GM12891 (cell line): ENCODE data around the gene TNS3.

Experiments used
- DNase-seq: peaks from one replicate; pipeline ENCODE4 v3.0.0; 2011; ENCODE audit warnings: low spot score; ENCODE audit not compliant: insufficient read length
- FAIRE-seq: peaks from 2 replicates; lab custom pipeline; 2011; peaks lifted over from hg19 to GRCh38; lab: Jason Lieb, UNC
- PAX5 ChIP-seq: IDR thresholded peaks from 2 replicates; pipeline ENCODE4 v1.6.1; 2011; ENCODE audit warnings: low read length, moderate library complexity, mild to moderate bottlenecking; ENCODE audit not compliant: insufficient read depth, severe bottlenecking
- POLR2A ChIP-seq: IDR thresholded peaks from 2 replicates; pipeline ENCODE4 v1.6.1; 2011; ENCODE audit warnings: low read depth, low read length, control low read depth
- POLR2AphosphoS5 ChIP-seq: IDR thresholded peaks from 2 replicates; pipeline ENCODE4 v1.6.1; 2011; ENCODE audit warnings: low read depth, low read length, control low read depth
- POU2F2 ChIP-seq: IDR thresholded peaks from 2 replicates; pipeline ENCODE4 v1.6.1; 2011; ENCODE audit warnings: low read depth, mild to moderate bottlenecking, control low read depth, low read length, moderate library complexity
- SPI1 ChIP-seq: IDR thresholded peaks from 2 replicates; pipeline ENCODE4 v1.6.1; 2011; ENCODE audit warnings: low read depth, low read length, control low read depth
- TAF1 ChIP-seq: IDR thresholded peaks from 2 replicates; pipeline ENCODE4 v1.6.1; 2011; ENCODE audit warnings: low read depth, low read length, control low read depth

TNS3 gene

DNA sequence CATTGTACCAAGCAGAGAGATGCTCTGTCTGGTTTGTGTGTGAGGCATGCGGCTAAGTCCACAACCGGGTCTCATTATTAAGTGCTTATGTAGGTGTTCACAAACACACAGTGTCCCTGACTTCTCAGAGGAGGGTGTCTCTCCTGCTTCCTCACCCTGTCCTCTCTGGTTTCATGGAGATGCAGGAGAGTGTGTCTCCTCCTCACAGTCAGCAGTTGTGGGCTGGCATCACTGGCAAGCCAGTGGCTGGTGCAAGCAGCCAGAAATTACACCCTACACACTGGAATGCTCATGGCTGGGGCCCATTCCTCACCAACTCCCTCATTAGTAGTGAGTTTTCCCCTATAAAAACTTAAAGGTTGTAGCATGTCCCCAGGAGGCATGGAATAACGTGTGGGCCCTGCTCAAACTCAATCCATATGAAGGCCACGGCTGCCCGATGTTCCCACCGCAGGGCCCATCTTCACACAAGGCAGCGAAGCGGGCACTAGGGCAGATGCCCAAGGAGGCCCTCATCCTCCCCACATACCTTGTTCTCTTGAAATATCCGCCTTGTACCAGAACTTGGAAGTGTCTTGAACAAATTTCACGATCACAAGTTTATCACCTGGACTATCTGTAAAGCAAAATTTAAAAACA lies 280.1 kb downstream of the TNS3 start:
- TF ChIP-seq TAF1 (no peak), POLR2A (no peak), POU2F2 (no peak), SPI1 (no peak), PAX5 (no peak), POLR2AphosphoS5 (no peak)
- no peak for FAIRE-seq
- no peak for DNase-seq

DNA sequence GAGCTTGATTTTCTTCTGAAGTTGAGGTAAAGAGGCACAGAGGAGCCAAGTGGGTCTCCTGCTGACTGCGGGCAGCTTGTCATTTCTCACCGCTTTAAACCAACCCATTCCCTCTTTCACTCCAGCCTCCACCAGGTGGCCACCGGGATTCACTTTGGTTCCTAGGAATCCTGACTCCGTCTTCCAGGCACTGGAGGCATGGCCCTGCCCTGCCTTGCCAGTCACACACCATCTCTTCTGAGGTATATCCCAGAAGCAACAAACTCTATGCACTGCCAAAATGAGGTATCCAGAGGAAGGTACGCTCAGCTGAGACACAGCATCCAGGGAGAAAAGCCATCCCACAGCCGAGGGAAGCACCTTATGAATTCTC lies 280.8 kb downstream of the TNS3 start:
- no peak for FAIRE-seq
- no peak for DNase-seq
- no peak for TF ChIP-seq TAF1
- no peak for TF ChIP-seq POLR2A
- no peak for TF ChIP-seq POU2F2
- TF ChIP-seq SPI1, result no peak
- no peak for TF ChIP-seq PAX5
- no peak for TF ChIP-seq POLR2AphosphoS5

DNA sequence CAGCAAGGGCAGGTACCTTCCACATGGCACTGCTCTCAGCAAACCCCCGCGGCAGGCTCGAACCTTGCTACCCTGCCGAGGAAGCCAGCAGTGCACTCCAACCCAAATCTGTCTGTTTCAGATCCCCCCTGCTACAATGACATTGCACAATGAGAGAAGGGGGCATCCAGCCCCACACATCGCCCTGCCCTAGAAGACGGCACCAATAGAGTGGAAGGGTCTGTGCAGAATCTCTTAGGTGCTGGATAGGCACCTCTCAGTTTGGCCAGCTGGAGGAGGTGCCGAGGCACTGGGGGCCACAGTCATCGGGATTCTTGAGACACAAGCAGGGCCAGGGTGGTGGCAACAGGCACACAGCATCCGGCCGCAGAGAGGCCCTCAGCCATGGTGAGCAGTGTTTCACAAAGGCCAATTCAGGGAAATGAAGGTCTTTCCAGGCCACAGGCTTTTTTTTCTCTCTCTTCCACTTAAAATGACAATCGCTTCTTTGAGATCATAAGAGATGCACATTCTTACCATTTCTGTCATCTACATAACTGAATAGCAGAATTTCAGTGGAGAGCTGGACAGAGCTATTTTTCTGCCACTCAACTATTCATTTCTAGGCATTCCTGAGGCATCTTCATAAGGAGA lies 281.3 kb downstream of the TNS3 start:
- FAIRE-seq (no peak), DNase-seq (no peak)
- TF ChIP-seq POLR2A (no peak), PAX5 (no peak), SPI1 (no peak), POU2F2 (no peak), TAF1 (no peak), POLR2AphosphoS5 (no peak)

DNA sequence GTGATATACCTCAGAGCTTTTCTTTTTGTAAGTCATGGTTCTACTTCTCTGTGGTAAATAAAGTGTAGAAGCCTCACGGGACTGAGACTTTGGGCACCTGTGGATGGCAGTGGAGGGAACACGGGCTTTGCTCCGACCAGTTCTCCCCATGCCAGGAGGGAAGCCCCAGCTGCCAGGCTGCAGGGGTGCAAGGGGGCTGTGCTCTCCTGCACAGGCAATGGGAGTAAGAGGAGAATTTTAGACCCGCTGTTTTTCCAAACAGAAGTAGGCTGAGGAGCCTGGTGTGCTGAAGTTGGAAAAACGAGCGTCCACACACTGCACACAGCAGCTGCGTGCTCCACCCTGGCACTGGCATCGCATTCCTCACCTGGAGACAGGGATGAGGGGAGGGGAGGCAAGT lies 282.4 kb downstream of the TNS3 start:
- no peak for DNase-seq
- TF ChIP-seq POU2F2, result no peak
- TF ChIP-seq PAX5, result no peak
- TF ChIP-seq SPI1, result no peak
- no peak for TF ChIP-seq POLR2AphosphoS5
- no peak for TF ChIP-seq TAF1
- no peak for TF ChIP-seq POLR2A
- no peak for FAIRE-seq

DNA sequence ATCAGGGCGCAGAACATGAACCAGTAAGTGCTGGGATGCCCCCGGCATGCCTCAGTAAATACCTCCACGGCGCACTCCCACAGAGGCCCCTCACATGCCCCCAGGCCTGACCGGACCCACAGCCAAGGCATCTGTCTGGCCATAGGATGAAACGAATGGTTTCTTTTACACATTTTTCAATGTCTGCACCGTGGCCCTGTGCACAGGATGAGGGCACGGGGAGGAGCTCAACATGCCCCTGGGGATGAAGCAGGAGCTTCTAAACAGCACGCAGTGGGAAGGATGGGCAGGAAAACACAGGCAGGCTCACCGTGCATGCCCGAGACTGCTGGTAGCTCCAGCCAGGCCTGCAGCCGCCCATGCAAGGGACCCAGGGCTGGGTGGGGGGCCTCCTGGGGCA lies 283.3 kb downstream of the TNS3 start:
- no peak for TF ChIP-seq TAF1
- TF ChIP-seq SPI1, result no peak
- TF ChIP-seq PAX5, result no peak
- no peak for TF ChIP-seq POLR2AphosphoS5
- TF ChIP-seq POLR2A, result no peak
- no peak for TF ChIP-seq POU2F2
- no peak for DNase-seq
- FAIRE-seq, result no peak

DNA sequence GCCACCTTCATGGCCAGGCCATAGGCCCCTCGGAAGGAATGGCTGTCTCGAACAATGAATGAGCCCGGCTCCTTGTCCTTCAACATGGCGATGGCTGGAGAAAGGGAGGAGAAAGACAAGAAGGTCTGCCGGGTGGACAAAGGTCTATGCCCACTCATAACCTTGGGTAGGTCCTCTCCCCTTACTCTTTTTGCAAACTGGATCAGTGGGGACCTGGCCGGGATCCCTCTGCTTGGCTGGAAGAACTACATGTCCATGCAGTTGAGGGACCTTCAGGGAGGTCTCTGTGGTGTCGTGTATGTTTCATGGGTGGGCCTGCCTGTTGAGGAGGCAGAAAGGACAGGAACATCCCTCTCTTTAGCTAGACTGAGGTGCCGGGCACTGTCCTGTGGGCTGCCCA lies 284.8 kb downstream of the TNS3 start:
- DNase-seq (no peak), FAIRE-seq (no peak)
- TF ChIP-seq PAX5, result no peak
- TF ChIP-seq SPI1, result no peak
- TF ChIP-seq POU2F2, result no peak
- no peak for TF ChIP-seq POLR2A
- no peak for TF ChIP-seq POLR2AphosphoS5
- no peak for TF ChIP-seq TAF1

DNA sequence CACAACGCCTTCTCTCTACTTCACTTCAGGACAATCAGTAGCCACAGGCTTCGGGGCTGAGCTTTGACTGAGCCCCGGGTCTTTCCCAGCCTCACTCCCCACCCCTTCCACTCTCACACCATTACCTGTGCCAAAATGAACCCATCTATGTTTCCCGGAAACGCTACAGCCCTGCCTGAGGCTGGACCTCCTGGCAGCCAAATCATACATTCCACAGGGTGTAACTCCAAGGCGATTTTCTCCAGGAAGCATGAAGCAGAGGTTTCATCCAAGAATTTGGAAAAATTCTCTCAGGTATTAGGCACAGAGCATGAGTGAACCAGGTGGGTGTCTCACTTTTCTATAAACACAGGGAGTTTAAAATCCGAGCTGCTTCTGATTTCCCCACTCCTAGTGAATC lies 286.3 kb downstream of the TNS3 start:
- DNase-seq, result no peak
- TF ChIP-seq PAX5 (no peak), TAF1 (no peak), SPI1 (no peak), POLR2AphosphoS5 (no peak), POU2F2 (no peak), POLR2A (no peak)
- no peak for FAIRE-seq

DNA sequence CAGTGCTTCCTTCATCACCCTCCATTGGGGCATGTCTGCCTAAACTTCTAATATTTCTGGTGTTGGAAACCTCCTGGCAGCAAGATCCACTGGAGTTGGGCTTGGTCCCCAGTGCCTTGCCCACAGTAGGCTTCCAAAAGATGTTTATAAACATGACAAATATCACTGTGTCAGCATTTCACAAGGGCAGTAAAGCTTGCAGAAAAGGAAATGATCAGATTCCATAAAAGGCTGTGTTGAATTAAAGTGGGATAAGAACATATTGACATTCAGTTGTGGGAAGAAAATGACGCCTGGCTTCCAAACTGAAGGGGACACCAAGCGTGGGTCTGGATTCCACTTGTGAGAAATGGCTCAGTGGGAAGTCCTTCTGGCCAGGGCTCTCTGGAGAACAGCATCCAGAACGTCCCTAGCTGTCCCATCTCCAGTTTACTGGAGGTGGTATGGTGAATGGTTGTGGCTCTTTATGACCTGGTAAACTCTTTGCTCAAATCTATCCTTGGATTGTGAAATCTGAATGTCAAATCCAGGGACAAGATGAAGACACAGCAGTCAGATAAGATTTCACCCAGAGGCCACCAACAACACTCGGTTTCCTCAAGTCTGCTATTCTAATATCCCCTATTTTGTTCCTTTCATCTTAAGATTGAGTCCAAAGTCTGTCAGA lies 287.2 kb downstream of the TNS3 start:
- DNase-seq (no peak), FAIRE-seq (no peak)
- TF ChIP-seq POU2F2 (no peak), POLR2A (no peak), PAX5 (no peak), TAF1 (no peak), POLR2AphosphoS5 (no peak), SPI1 (no peak)

DNA sequence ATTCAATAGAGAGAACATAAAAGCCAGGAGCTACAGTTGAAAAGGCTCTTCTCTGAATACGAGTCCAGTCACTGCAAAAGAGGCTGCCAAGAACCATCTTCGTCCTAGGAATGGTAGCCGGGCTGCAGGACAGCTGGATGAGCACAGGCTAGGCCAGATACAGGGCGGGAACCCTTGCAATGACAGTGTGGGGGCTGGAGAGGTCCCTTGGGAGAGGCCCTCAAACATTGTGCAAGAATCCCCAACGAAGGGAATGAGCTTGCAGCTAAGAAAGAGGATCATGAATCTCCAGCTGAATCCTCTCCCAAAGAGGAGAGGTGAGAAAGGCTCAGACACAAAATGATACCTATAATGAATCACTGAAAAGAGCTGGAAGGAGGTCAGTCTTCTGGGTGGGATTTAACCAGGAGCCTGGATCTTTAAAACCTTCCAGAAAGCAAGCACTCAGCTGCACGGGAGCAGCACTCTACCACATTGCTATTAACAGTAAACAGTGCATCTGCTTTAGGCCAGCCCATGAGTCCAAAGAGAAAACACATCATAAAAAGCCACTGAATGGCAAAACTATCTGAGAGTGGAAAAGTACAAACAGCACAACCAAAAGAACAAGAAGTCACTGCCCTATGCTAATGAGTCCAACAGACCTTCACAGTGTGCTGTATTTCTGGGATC lies 287.9 kb downstream of the TNS3 start:
- FAIRE-seq (no peak), DNase-seq (no peak)
- TF ChIP-seq TAF1 (no peak), PAX5 (no peak), SPI1 (no peak), POU2F2 (no peak), POLR2A (no peak), POLR2AphosphoS5 (no peak)
